GM21367 (cell line): Measurements from ENCODE around the gene MCM8.
"Not testable (repeated sequence)": the region's sequence is repeated elsewhere in the genome, so short reads cannot be mapped to it uniquely, and the experiment has no call there.

Experiments used
- ATAC-seq: cut with Tn5 transposase; IDR thresholded peaks from one replicate; pipeline ENCODE4 v1.9.1; 2021; ENCODE audit not compliant: unreplicated experiment

The MCM8 gene

GRCh38 chr20:5999783-6000182 lies 49.3 kb downstream of the MCM8 start:
- ATAC-seq = no peak

GRCh38 chr20:6000871-6001270 lies 50.4 kb downstream of the MCM8 start:
- ATAC-seq = no peak

GRCh38 chr20:6006603-6006949 lies 56.1 kb downstream of the MCM8 start:
- no peak for ATAC-seq

- no peak for ATAC-seq
Observed at GRCh38 chr20:6007094-6007528, 56.7 kb downstream of the MCM8 start.

- ATAC-seq = no peak
Observed at GRCh38 chr20:6007529-6008103, 57.2 kb downstream of the MCM8 start.

GRCh38 chr20:6008254-6008653 lies 57.8 kb downstream of the MCM8 start:
- ATAC-seq = no peak

GRCh38 chr20:6012179-6012578 lies 61.7 kb downstream of the MCM8 start:
- ATAC-seq = no peak

GRCh38 chr20:6014017-6014416 lies 63.6 kb downstream of the MCM8 start:
- ATAC-seq = no peak

GRCh38 chr20:6014957-6015356 lies 64.5 kb downstream of the MCM8 start:
- no peak for ATAC-seq

GRCh38 chr20:6017467-6017866 lies 67.0 kb downstream of the MCM8 start:
- ATAC-seq = no peak

- no peak for ATAC-seq
Observed at GRCh38 chr20:6017880-6018279, 67.4 kb downstream of the MCM8 start.

GRCh38 chr20:6024768-6025167 lies 74.3 kb downstream of the MCM8 start:
- no peak for ATAC-seq

GRCh38 chr20:6026051-6026450 lies 75.6 kb downstream of the MCM8 start:
- ATAC-seq = no peak

- no peak for ATAC-seq
Observed at GRCh38 chr20:6028818-6029217, 78.4 kb downstream of the MCM8 start.

- ATAC-seq = no peak
Observed at GRCh38 chr20:6029538-6029937, 79.1 kb downstream of the MCM8 start.

GRCh38 chr20:6030453-6031080 lies 80.1 kb downstream of the MCM8 start:
- no peak for ATAC-seq

GRCh38 chr20:6032907-6033306 lies 82.5 kb downstream of the MCM8 start:
- not testable (repeated sequence) for ATAC-seq

- ATAC-seq = no peak
Observed at GRCh38 chr20:6034134-6034969, 83.9 kb downstream of the MCM8 start.

GRCh38 chr20:6036213-6036612 lies 85.8 kb downstream of the MCM8 start:
- ATAC-seq = no peak

GRCh38 chr20:6037082-6037481 lies 86.6 kb downstream of the MCM8 start:
- no peak for ATAC-seq

GRCh38 chr20:6038256-6038655 lies 87.8 kb downstream of the MCM8 start:
- no peak for ATAC-seq

- ATAC-seq = no peak
Observed at GRCh38 chr20:6039766-6040165, 89.3 kb downstream of the MCM8 start.
